ENCODE data around the gene ZNF407.

ZNF407 gene

GRCh38 chr18:75009878-75010277 is 412.2 kb downstream of the ZNF407 start:
- DNase-seq (ENCODE audit: low spot score) = no peak

GRCh38 chr18:75010278-75010677 is 412.6 kb downstream of the ZNF407 start:
- no peak for DNase-seq (ENCODE audit: low spot score)

GRCh38 chr18:75010689-75011088 is 413.0 kb downstream of the ZNF407 start:
- no peak for DNase-seq (ENCODE audit: low spot score)

GRCh38 chr18:75016025-75016717 is 418.5 kb downstream of the ZNF407 start:
- no peak for DNase-seq (ENCODE audit: low spot score)

GRCh38 chr18:75023473-75023872 is 425.8 kb downstream of the ZNF407 start:
- no peak for DNase-seq (ENCODE audit: low spot score)

- DNase-seq (ENCODE audit: low spot score) = no peak
These were observed 427.2 kb downstream of the ZNF407 start for GRCh38 chr18:75024871-75025270.

GRCh38 chr18:75025573-75025972 is 427.9 kb downstream of the ZNF407 start:
- DNase-seq (ENCODE audit: low spot score) = no peak

GRCh38 chr18:75029481-75029880 is 431.8 kb downstream of the ZNF407 start:
- no peak for DNase-seq (ENCODE audit: low spot score)

- DNase-seq (ENCODE audit: low spot score) = no peak
These were observed 434.1 kb downstream of the ZNF407 start for GRCh38 chr18:75031717-75032317.

GRCh38 chr18:75033516-75033915 is 435.8 kb downstream of the ZNF407 start:
- DNase-seq (ENCODE audit: low spot score) = no peak

- no peak for DNase-seq (ENCODE audit: low spot score)
These were observed 437.3 kb downstream of the ZNF407 start for GRCh38 chr18:75034937-75035336.

- DNase-seq (ENCODE audit: low spot score) = no peak
These were observed 438.3 kb downstream of the ZNF407 start for GRCh38 chr18:75035928-75036327.

- peak; percentile 8 for DNase-seq (ENCODE audit: low spot score)
These were observed 439.4 kb downstream of the ZNF407 start for GRCh38 chr18:75036917-75037688.

- DNase-seq (ENCODE audit: low spot score) = no peak
These were observed 440.0 kb downstream of the ZNF407 start for GRCh38 chr18:75037689-75037955.

GRCh38 chr18:75041586-75041985 is 443.9 kb downstream of the ZNF407 start:
- no peak for DNase-seq (ENCODE audit: low spot score)

GRCh38 chr18:75043478-75043877 is 445.8 kb downstream of the ZNF407 start:
- no peak for DNase-seq (ENCODE audit: low spot score)

- no peak for DNase-seq (ENCODE audit: low spot score)
These were observed 446.6 kb downstream of the ZNF407 start for GRCh38 chr18:75044296-75044695.

- DNase-seq (ENCODE audit: low spot score) = no peak
These were observed 447.1 kb downstream of the ZNF407 start for GRCh38 chr18:75044791-75045190.

GRCh38 chr18:75045272-75045671 is 447.6 kb downstream of the ZNF407 start:
- DNase-seq (ENCODE audit: low spot score) = no peak

GRCh38 chr18:75047240-75047961 is 449.7 kb downstream of the ZNF407 start:
- no peak for DNase-seq (ENCODE audit: low spot score)

- no peak for DNase-seq (ENCODE audit: low spot score)
These were observed 451.2 kb downstream of the ZNF407 start for GRCh38 chr18:75048776-75049454.

- no peak for DNase-seq (ENCODE audit: low spot score)
These were observed 451.8 kb downstream of the ZNF407 start for GRCh38 chr18:75049455-75049789.
